IPS DF 6.9 (cell line): ENCODE data around the gene TMA16.
"Not testable (repeated sequence)": the region's sequence is repeated elsewhere in the genome, so short reads cannot be mapped to it uniquely, and the experiment has no call there.

Experiments used
- DNase-seq: peaks from one replicate; pipeline ENCODE4 v3.0.0-alpha.2; 2013; ENCODE audit warnings: low read depth, low spot score
- H3K27ac ChIP-seq: one replicate; pipeline ENCODE4 v1.5.1; 2013; ENCODE audit warnings: low read length, control low read depth
- H3K27me3 ChIP-seq: 2 replicates; pipeline ENCODE4 v1.6.1; 2013; ENCODE audit warnings: mild to moderate bottlenecking, low read length; ENCODE audit not compliant: control insufficient read depth, insufficient read depth
- H3K36me3 ChIP-seq: 2 replicates; pipeline ENCODE4 v1.6.1; 2013; ENCODE audit warnings: low read length; ENCODE audit not compliant: control insufficient read depth, insufficient read depth
- H3K4me1 ChIP-seq: 2 replicates; pipeline ENCODE4 v1.6.1; 2013; ENCODE audit warnings: low read length; ENCODE audit not compliant: control insufficient read depth, insufficient read depth
- H3K4me3 ChIP-seq: 2 replicates; pipeline ENCODE4 v1.5.1; 2013; ENCODE audit warnings: mild to moderate bottlenecking, low read length
- H3K9me3 ChIP-seq: 2 replicates; pipeline ENCODE4 v1.6.1; 2013; ENCODE audit warnings: low read length, inconsistent platforms; ENCODE audit not compliant: control insufficient read depth, insufficient read depth
- WGBS: extraction: QIAGEN DNeasy Blood & Tissue Kit; methylation state at CpG from one replicate; pipeline ENCODE4 v1.1.7; 2013; ENCODE audit warnings: mixed read lengths, missing lambda C conversion rate; ENCODE audit not compliant: insufficient read length, insufficient coverage; 5-methylcytosine and 5-hydroxymethylcytosine counted together

TMA16 gene

DNA sequence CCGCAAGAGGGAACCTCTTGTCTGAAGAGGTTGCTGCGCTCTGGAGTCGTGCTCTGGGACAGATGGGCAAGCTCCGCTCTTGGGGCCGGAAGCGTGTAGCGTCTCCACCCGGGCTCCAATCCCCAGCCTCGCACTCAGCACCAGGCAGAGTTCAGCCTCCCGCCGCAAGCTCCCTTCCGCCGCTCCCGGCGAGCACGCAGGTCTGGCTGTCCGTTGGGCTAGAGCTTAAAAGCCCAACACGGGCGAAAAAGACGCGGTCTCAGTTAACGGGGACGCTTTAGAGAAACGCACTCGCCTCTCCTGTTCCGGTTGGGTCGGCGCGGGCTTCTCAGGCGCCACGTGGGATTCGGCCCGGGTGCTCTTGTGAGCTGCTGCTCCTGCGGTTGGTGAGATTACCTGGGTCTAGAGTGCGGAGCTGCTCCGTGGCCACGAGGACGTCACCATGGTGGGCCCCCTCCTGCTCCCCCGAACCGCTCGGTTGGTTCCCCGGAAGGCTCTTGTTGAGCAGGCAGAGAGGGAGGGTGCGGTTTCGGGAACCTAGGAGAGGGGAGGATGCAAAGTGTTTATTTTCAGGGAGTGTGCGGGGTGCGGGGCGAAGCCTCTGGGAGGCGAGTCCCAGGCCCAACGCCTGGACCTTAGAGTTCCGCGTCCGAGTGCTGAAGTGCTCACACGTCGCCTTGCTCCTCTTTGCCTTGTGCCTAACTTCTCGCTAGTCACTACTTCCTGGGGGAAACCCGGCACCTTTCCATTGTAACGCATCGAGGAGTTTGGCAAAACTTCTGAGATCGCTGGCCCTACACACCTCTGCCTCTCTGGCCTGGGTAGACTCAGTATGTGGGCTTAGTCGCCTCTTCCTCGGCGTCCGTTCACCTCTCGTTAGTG, at the start of gene TMA16:
Gene TMA16, plus strand, starts transcription at position 331 of the 882 bp plus-strand sequence. Its CDS starts 112 bp downstream, at position 443.
- H3K4me3 ChIP-seq = peak within 1 kb of the TSS; percentile 82
- H3K36me3 ChIP-seq = no peaks in the 10 kb centered on the region
- H3K9me3 ChIP-seq = no peaks in the 10 kb centered on the region
- no peaks in the 10 kb centered on the region for H3K4me1 ChIP-seq
- peak; percentile 80 for DNase-seq
- H3K27me3 ChIP-seq = no peaks in the 10 kb centered on the region
- no peak within 1 kb of the TSS for H3K27ac ChIP-seq
- no CpG with 5 or more reads among the region's 64 CpGs for WGBS

DNA sequence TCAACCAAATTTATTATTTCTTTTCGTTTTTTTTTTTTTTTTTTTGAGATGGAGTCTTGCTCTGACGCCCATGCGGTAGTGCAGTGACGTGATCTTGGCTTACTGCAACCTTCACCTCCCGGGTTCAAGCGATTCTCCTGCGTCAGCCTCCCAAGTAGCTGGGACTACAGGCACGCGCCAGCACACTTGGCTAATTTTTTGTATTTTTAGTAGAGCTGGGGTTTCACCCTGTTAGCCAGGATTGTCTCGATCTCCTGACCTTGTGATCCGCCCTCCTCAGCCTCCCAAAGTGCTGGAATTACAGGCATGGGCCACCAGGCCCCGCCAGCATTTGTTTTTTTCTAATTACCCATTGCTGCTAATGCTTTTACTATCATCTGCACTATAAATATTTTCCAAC, 47.5 kb upstream of the TMA16 start:
- not testable (repeated sequence) for H3K27ac ChIP-seq, H3K9me3 ChIP-seq, DNase-seq, H3K36me3 ChIP-seq, H3K4me1 ChIP-seq, H3K27me3 ChIP-seq, H3K4me3 ChIP-seq
- no CpG with 5 or more reads among the region's 12 CpGs for WGBS

DNA sequence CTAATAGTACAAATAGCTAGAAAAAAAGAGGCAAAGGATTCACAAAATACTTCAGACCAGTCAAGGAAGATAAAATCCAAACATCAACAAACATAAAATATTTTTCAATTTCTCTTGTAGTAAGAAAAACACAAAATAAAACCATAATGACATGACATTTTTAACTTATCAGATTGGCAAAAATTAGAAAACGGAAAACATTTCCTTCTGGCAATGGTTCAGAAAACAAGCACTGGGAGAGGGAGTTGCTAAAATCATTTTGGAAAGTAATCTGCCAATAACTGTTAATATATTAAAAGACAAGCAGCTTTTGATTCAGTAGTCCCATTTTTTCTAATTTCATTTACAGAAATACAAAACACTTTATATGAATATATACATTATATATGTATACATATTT, 47.0 kb upstream of the TMA16 start:
- Histone ChIP-seq H3K9me3 (no peaks in the 10 kb centered on the region), H3K4me1 (no peaks in the 10 kb centered on the region), H3K4me3 (no peak overlapping the region), H3K36me3 (no peaks in the 10 kb centered on the region), H3K27ac (no peak overlapping the region), H3K27me3 (no peaks in the 10 kb centered on the region)
- DNase-seq = no peak
- no CpG with 5 or more reads among the region's 1 CpG for WGBS

DNA sequence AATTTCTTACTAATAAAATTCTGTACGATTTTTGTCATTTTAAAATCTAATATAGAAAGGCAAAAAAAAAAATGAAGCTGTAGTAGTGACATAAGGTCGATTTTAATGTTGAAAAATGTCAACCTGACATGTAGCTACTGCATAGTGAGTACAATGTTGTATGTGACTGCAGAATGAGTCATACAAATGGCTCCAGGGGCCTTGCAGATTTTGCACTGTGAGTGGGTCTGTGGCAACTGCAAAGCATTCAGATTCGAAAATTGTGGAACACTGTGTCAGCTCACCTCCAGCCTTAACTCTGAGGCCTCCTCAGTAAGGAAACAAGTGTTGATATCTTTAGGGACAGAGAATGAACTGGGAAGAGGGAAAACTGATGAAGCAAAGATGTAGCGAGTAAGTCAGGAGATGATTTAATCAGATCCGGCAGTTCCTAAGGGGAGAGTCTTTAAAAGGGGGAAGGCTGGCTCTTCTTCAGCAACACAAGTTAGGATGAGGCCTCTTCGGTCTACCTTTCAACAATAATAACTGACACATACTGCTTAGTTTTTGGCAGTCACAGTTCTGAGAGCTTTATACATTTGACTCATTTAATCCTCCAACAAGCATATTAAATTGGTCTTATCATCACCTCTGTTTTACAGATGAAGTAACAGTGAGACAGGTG, 45.8 kb upstream of the TMA16 start:
- Histone ChIP-seq H3K27me3 (no peaks in the 10 kb centered on the region), H3K4me3 (no peak overlapping the region), H3K27ac (no peak overlapping the region), H3K4me1 (no peaks in the 10 kb centered on the region), H3K9me3 (no peaks in the 10 kb centered on the region), H3K36me3 (no peaks in the 10 kb centered on the region)
- no peak for DNase-seq
- WGBS = no CpG with 5 or more reads among the region's 6 CpGs

DNA sequence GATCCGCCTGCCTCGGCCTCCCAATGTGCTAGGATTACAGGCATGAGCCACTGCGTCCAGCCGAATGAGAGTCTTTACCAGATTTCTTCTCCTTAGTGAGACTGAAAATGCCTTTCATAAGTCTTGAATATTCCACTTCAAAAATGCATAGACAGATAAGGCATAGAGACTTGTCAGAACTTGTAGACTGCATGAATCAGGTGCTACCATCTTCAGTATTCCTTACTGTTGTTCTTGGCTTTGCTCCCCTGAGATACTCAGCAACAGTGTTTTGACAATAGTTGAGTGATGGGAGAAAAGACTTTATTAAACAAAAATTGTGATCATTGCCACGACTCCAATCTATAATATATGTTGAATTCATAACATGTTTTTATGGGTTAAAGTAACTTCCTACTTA, 31.9 kb upstream of the TMA16 start:
- H3K27me3 ChIP-seq = no peaks in the 10 kb centered on the region
- no peaks in the 10 kb centered on the region for H3K4me1 ChIP-seq
- DNase-seq = no peak
- no CpG with 5 or more reads among the region's 5 CpGs for WGBS
- H3K4me3 ChIP-seq = no peak overlapping the region
- H3K9me3 ChIP-seq = no peaks in the 10 kb centered on the region
- no peak overlapping the region for H3K27ac ChIP-seq
- H3K36me3 ChIP-seq = no peaks in the 10 kb centered on the region

DNA sequence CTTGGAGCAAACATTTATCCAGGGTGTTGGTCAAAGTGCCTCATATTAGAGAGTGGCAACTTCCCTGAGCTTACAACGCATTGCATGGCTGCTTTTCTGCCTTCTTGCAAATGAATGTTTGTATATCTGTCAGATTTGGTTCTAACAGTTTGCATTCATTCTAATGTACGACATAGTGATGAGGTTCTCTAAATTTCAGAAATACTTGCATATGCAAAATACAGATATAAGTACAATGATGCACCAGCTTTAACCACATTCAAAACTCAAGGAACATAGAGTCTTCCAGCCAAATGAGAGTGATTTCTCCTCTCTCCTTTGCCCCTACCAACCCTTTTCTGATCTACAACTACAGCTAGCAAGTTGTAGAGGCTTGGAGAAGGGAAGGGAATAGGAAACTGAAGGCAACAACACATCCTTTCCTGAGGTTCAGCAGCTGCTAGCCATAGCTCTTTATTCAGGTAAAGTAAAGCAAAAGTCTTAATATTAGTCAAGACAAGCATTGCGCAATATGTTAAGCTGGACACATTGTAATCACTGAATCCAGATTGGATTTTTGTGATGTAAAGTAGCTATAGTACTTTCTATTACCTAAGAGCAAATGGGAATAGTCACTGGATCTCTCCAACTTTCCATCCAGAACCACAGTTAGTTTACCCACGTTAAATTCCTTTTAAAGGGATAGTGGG, 27.3 kb upstream of the TMA16 start:
- DNase-seq = no peak
- Histone ChIP-seq H3K27ac (no peak overlapping the region), H3K9me3 (no peaks in the 10 kb centered on the region), H3K27me3 (no peaks in the 10 kb centered on the region), H3K4me3 (no peak overlapping the region), H3K4me1 (no peaks in the 10 kb centered on the region), H3K36me3 (no peaks in the 10 kb centered on the region)
- WGBS = no CpG with 5 or more reads among the region's 4 CpGs

DNA sequence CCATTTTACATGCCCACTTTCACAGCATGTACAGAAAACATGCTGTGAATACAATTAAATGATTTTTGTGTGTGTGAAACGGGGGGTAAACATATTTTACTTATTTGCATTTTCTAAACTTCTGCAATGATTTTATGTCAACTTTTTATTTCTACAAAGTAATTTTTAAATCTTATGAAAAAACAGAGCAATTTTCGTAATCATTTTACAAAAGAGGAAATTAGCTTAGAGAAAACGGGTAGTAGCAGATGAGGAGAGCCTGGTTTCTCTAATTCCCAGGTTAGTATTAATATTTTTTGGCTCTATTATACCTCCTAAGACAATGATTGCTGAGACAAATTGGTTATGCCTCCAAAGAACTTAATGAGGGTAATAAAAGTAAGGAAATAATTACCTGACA, 24.1 kb upstream of the TMA16 start:
- H3K36me3 ChIP-seq = no peaks in the 10 kb centered on the region
- H3K9me3 ChIP-seq = no peaks in the 10 kb centered on the region
- no peak overlapping the region for H3K27ac ChIP-seq
- H3K4me3 ChIP-seq = no peak overlapping the region
- no peaks in the 10 kb centered on the region for H3K4me1 ChIP-seq
- no peak for DNase-seq
- H3K27me3 ChIP-seq = no peaks in the 10 kb centered on the region
- WGBS = no CpG with 5 or more reads among the region's 3 CpGs

DNA sequence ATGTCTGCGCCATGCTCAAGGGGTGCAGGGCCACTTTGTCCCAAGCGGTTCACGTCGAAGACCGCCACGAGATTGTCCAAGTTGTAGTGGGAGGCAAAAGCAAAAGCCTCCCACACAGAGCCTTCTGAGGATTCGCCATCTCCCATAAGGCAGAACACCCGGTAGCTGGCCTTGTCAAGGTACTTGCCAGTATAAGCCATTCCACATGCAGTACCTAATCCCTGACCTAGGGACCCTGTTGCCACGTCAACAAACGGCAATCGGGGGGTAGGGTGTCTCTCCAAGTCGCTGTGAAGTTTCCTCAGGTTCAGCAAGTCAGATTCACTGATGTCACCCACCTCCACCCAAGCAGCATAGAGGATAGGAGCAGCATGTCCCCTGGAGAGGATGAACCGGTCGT, 21.4 kb upstream of the TMA16 start:
- no peaks in the 10 kb centered on the region for H3K9me3 ChIP-seq
- no CpG with 5 or more reads among the region's 14 CpGs for WGBS
- DNase-seq = no peak
- H3K4me3 ChIP-seq = no peak overlapping the region
- no peak overlapping the region for H3K27ac ChIP-seq
- no peaks in the 10 kb centered on the region for H3K27me3 ChIP-seq
- no peaks in the 10 kb centered on the region for H3K36me3 ChIP-seq
- no peaks in the 10 kb centered on the region for H3K4me1 ChIP-seq

DNA sequence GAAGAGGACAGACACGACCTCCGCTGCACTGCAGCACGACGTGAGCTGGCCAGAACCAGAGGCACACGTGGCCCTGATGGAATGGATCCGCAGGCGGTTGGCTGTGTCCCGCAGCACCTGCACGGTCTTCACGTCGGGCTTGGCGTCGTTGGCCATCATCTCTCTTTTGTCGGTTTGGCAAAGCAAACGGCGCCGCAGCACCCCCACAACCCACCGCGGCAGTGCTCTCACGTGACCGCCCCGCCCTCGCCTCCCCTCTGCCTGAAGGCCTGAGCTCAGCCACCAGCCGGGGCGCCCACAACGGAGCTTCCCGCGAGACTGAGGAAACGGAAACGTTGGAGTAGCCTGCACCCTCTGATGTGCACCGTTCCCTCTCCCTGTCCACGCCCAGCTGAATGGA, 20.9 kb upstream of the TMA16 start, which contains the start of gene TKTL2:
Gene TKTL2, minus strand, starts transcription at position 179 of the 400 bp plus-strand sequence. Its CDS starts 20 bp downstream, at position 159.
- no peak for DNase-seq
- H3K4me1 ChIP-seq = no peaks in the 10 kb centered on the region
- H3K9me3 ChIP-seq = no peaks in the 10 kb centered on the region
- no peak within 1 kb of the TSS for H3K4me3 ChIP-seq
- no peaks in the 10 kb centered on the region for H3K27me3 ChIP-seq
- no peaks in the 10 kb centered on the region for H3K36me3 ChIP-seq
- no CpG with 5 or more reads among the region's 32 CpGs for WGBS
- H3K27ac ChIP-seq = no peak within 1 kb of the TSS

DNA sequence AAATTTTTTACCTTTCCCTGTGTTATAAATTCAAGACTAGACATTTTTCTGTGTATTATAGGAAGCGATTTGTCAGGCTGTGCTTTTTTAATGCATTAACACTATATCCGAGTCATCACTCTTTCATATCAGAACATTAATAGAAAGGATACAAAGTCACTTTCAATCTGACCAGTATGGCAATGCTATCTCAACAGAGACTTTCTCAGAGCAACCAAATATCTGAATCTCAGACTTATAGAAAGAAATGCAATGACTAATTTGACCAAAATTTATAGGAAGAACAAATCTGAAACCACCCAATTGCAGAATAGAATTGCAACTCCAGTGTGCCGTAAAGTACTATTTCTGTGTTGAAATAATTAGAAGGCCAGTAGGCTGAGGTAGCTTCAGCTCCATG, 20.5 kb upstream of the TMA16 start:
- no peaks in the 10 kb centered on the region for H3K27me3 ChIP-seq
- no peaks in the 10 kb centered on the region for H3K4me1 ChIP-seq
- H3K36me3 ChIP-seq = no peaks in the 10 kb centered on the region
- no peak overlapping the region for H3K4me3 ChIP-seq
- H3K27ac ChIP-seq = no peak overlapping the region
- no peak for DNase-seq
- no peaks in the 10 kb centered on the region for H3K9me3 ChIP-seq
- WGBS = no CpG with 5 or more reads among the region's 3 CpGs
